ENCODE results near the gene ZBTB47.

GRCh38 chr3:42690766-42691680 is 37.5 kb downstream of the ZBTB47 start:
- no peak for TF ChIP-seq POLR2A (IDR thresholded peaks at IDR 0.05; ENCODE audit: extremely low read depth, insufficient read length)
- TF ChIP-seq CTCF (IDR thresholded peaks at IDR 0.05; ENCODE audit: low read depth, low read length): no peak
- TF ChIP-seq MAX (IDR thresholded peaks at IDR 0.05; ENCODE audit: low read depth, low read length): no peak

Measured in NB4 (cell line).